ENCODE measurements around the gene GSTM3.

The GSTM3 gene

DNA sequence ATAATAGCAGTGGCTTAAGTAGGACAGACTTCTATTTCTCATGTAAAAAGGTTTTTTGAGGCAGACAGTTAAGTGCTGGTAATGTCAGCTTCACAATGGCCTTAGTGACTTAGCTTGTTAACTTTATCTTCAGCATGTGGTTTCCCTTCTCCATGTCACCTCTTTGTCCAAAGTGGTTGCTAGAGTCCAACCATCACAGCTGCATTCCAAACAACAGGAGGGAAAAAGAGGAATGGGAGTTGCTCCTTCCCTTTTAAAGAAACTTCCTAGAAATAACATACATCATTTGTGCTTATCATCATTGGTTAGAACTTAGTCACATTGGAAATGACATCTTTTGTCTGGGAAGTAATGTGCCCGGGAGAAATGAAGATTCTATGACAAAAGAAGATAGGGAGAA is 18.9 kb downstream of the GSTM3 start:
- TF ChIP-seq, protein P1, sequence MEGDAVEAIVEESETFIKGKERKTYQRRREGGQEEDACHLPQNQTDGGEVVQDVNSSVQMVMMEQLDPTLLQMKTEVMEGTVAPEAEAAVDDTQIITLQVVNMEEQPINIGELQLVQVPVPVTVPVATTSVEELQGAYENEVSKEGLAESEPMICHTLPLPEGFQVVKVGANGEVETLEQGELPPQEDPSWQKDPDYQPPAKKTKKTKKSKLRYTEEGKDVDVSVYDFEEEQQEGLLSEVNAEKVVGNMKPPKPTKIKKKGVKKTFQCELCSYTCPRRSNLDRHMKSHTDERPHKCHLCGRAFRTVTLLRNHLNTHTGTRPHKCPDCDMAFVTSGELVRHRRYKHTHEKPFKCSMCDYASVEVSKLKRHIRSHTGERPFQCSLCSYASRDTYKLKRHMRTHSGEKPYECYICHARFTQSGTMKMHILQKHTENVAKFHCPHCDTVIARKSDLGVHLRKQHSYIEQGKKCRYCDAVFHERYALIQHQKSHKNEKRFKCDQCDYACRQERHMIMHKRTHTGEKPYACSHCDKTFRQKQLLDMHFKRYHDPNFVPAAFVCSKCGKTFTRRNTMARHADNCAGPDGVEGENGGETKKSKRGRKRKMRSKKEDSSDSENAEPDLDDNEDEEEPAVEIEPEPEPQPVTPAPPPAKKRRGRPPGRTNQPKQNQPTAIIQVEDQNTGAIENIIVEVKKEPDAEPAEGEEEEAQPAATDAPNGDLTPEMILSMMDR (IDR thresholded peaks at IDR 0.05), result no peak
- no peaks in the 10 kb centered on the region for H3K9me3 ChIP-seq
- H3K27ac ChIP-seq, result no peak overlapping the region
- H3K36me3 ChIP-seq, result no peaks in the 10 kb centered on the region
- no peaks in the 10 kb centered on the region for H3K4me1 ChIP-seq (ENCODE audit: control insufficient read depth in 1 of 2, insufficient read depth in 1 of 2, low read depth in 1 of 2, low read length in 1 of 2)
- no peaks in the 10 kb centered on the region for H3K27me3 ChIP-seq
- no peak overlapping the region for H3K4me3 ChIP-seq (ENCODE audit: low read depth in 1 of 2, low read length in 1 of 2)

DNA sequence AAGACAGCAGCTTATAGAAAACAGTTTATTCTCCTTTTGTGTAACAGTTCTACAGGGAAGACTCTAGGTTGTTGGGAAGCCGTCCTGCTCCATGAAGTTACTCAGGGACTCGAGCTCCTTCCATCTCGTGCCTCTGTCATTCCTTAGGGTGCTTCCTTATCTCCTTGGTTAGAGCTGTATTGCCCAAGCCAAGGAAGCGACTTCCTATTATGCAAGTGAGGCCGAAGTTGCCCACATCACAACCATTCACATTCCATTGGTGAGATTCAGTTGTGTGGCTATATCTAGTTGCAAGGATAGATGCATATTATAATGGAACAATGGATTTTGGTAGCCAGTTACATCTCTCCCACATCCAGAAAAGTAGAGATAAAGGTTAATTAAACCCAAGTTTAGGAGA is 19.8 kb downstream of the GSTM3 start:
- Histone ChIP-seq H3K27me3 (no peaks in the 10 kb centered on the region), H3K27ac (no peak overlapping the region), H3K36me3 (no peaks in the 10 kb centered on the region), H3K9me3 (no peaks in the 10 kb centered on the region), H3K4me1 (ENCODE audit: control insufficient read depth in 1 of 2, insufficient read depth in 1 of 2, low read depth in 1 of 2, low read length in 1 of 2) (no peaks in the 10 kb centered on the region), H3K4me3 (ENCODE audit: low read depth in 1 of 2, low read length in 1 of 2) (no peak overlapping the region)
- TF ChIP-seq, protein P1 (IDR thresholded peaks at IDR 0.05), result no peak

DNA sequence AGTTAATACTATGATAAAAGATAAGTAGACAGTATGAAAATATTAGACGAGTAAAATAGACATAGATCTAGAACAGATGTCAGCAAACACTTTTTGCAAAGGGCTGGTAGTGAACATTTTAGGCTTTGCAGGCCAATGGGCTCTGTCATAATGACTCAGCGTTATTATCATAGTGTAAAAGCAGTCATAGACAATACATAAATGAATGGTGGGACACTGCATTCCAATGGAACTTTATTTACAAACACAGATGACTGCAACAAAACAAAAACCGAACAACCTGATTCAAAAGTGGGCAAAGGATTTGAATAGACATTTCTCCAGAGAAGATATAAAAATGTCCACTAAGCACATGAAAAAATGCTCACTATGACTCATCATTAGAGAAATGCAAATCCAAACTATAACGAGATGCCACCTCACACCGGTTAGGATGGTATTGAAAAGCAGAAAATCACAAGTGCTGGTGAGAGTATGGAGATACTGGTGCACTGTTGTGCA is 21.5 kb downstream of the GSTM3 start:
- Histone ChIP-seq H3K27me3 (no peaks in the 10 kb centered on the region), H3K36me3 (no peaks in the 10 kb centered on the region), H3K4me3 (ENCODE audit: low read depth in 1 of 2, low read length in 1 of 2) (no peak overlapping the region), H3K4me1 (ENCODE audit: control insufficient read depth in 1 of 2, insufficient read depth in 1 of 2, low read depth in 1 of 2, low read length in 1 of 2) (no peaks in the 10 kb centered on the region), H3K27ac (no peak overlapping the region), H3K9me3 (no peaks in the 10 kb centered on the region)
- TF ChIP-seq, protein P1 (IDR thresholded peaks at IDR 0.05), result no peak

DNA sequence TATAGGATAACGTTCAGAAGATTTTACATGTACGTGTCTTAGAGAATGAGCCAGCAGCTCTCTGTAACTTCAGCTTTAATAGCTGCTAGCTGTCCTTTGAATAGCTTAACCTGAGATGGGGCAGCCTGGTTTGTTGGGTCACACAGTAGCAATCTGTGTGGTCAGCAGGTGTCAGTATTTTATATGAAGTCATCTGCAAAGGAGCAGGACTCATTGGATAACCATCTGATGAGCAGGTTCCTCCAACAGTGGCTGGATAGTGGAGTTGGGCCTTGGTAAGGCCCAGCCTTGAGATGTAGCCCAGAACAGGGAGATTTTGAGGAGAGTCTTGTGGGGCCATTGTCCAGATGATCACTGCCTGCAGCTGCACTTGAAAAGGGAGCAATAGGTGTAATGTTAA is 22.3 kb downstream of the GSTM3 start:
- no peaks in the 10 kb centered on the region for H3K27me3 ChIP-seq
- no peaks in the 10 kb centered on the region for H3K36me3 ChIP-seq
- H3K4me3 ChIP-seq (ENCODE audit: low read depth in 1 of 2, low read length in 1 of 2), result no peak overlapping the region
- H3K4me1 ChIP-seq (ENCODE audit: control insufficient read depth in 1 of 2, insufficient read depth in 1 of 2, low read depth in 1 of 2, low read length in 1 of 2), result no peaks in the 10 kb centered on the region
- TF ChIP-seq, protein P1 (IDR thresholded peaks at IDR 0.05), result no peak
- no peaks in the 10 kb centered on the region for H3K9me3 ChIP-seq
- no peak overlapping the region for H3K27ac ChIP-seq

DNA sequence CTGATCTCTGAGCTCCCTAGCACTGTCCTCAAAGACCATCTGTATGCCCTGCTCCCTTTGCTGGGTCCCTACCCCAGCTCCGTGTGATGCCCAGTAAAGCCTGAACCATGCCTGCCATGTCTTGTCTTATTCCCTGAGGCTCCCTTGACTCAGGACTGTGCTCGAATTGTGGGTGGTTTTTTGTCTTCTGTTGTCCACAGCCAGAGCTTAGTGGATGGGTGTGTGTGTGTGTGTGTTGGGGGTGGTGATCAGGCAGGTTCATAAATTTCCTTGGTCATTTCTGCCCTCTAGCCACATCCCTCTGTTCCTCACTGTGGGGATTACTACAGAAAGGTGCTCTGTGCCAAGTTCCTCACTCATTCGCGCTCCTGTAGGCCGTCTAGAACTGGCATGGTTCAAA is 23.1 kb downstream of the GSTM3 start:
- no peaks in the 10 kb centered on the region for H3K9me3 ChIP-seq
- TF ChIP-seq, protein P1 (IDR thresholded peaks at IDR 0.05), result no peak
- no peaks in the 10 kb centered on the region for H3K36me3 ChIP-seq
- no peaks in the 10 kb centered on the region for H3K4me1 ChIP-seq (ENCODE audit: control insufficient read depth in 1 of 2, insufficient read depth in 1 of 2, low read depth in 1 of 2, low read length in 1 of 2)
- no peak overlapping the region for H3K4me3 ChIP-seq (ENCODE audit: low read depth in 1 of 2, low read length in 1 of 2)
- no peak overlapping the region for H3K27ac ChIP-seq
- H3K27me3 ChIP-seq, result peaks cover 3% of the 10 kb centered on the region

DNA sequence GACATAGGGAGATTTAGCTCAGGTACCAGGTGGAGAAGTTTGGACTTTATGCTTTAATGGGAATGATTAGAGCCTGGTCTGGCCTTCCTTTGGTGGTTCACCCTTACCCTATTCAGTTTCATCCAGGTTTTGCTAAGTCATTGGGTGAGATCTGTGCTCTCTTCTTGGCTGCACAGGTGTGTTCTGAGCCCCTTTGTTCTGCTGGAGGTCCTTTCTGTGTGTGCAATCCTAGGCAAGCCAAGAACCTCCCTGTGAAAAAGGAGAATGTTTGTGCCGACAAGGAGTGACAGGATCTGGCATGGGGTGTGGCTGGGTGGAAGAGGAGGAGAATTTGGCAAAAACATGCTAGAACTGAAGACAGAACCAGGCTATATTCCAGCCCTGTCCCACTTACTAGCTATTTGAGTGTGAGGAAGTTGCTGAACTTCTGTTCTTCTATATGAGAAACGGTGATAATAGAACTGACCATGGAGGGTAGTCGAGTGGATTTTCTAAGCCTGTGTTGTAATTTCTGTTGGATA is 24.2 kb downstream of the GSTM3 start:
- Histone ChIP-seq H3K27me3 (peaks cover 14% of the 10 kb centered on the region), H3K9me3 (no peaks in the 10 kb centered on the region), H3K36me3 (no peaks in the 10 kb centered on the region), H3K27ac (no peak overlapping the region), H3K4me1 (ENCODE audit: control insufficient read depth in 1 of 2, insufficient read depth in 1 of 2, low read depth in 1 of 2, low read length in 1 of 2) (no peaks in the 10 kb centered on the region), H3K4me3 (ENCODE audit: low read depth in 1 of 2, low read length in 1 of 2) (no peak overlapping the region)
- TF ChIP-seq, protein P1 (IDR thresholded peaks at IDR 0.05), result no peak

Measured in neutrophil (primary cell).